PC-3 (cell line): Measurements from ENCODE around the gene CPNE7.

Experiments used
- CTCF ChIP-seq: fragments of 300-600 bp; sonication (generic); conservative IDR thresholded peaks from 2 replicates; pipeline ENCODE4 v1.5.1; 2017; ENCODE audit warnings: antibody characterized with exemption, low read depth, mild to moderate bottlenecking, low read length
- EZH2phosphoT487 ChIP-seq: fragments of 300-600 bp; sonication (generic); IDR thresholded peaks from 2 replicates; pipeline ENCODE4 v1.6.1; 2018; ENCODE audit warnings: mild to moderate bottlenecking, antibody characterized with exemption, low read length, borderline replicate concordance

- no peak for TF ChIP-seq CTCF
- no peak for TF ChIP-seq EZH2phosphoT487
Measured at GRCh38 chr16:89561884-89562599, 13.5 kb upstream of the CPNE7 start.
